Keratinocyte (primary cell): ENCODE data around the gene SEPTIN6.

Experiments used
- CTCF ChIP-seq, 3 experiments: IDR thresholded peaks in 1 of 3; conservative IDR thresholded peaks in 1 of 3; optimal IDR thresholded peaks in 1 of 3; 2 replicates in 2 of 3; 3 replicates in 1 of 3; pipeline versions ENCODE3 to v1.5.1; 2011; ENCODE audit warnings: low read length in 3 of 3, mild to moderate bottlenecking in 3 of 3, moderate library complexity in 2 of 3, control low read depth in 1 of 3, inconsistent platforms in 1 of 3; ENCODE audit not compliant: insufficient read depth in 2 of 3; ENCODE audit errors: extremely low read depth in 1 of 3
- EZH2 ChIP-seq: IDR thresholded peaks from one replicate; pipeline ENCODE4 v1.6.1; 2012; ENCODE audit warnings: inconsistent platforms, mild to moderate bottlenecking, low read length, moderate library complexity

- TF ChIP-seq EZH2 (no peak), CTCF (optimal IDR thresholded peaks at IDR 0.05 in 1 of 3, IDR thresholded peaks at IDR 0.05 in 1 of 3, conservative IDR thresholded peaks at IDR 0.05 in 1 of 3; ENCODE audit: extremely low read depth in 1 of 3, insufficient read depth in 2 of 3, low read length in 3 of 3) (no peak)
Observed at GRCh38 chrX:119648421-119648775, 44.6 kb downstream of the SEPTIN6 start.
